SKM-1 treated with dmso at 0.1 percent for 144 hours (cell line): ENCODE measurements around the gene FAM171A1.

ENCODE experiments used
- DNase-seq: peaks from one replicate; lab custom pipeline; 2025; ENCODE audit not compliant: unreplicated experiment; lab: John Stamatoyannopoulos, UW

The FAM171A1 gene

DNA sequence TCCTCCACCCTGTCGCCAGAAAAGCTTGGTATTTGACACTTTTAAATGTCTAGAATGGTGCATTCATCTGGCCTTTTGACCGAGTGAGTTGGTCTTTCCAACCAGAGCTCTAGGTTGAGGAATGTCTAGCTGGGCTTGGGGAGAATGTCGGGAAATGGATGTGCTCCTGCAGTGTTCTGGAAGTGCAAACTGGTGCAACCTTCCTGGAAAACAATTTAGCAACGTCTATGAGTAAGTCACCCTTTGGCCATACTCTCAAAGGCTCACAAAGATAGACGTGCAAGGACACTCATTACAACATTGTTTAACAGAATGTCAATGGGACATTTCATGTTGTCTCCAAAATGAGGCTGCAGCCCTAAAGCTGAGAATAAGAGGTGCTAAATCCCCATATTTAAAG is 190.4 kb downstream of the FAM171A1 start:
- DNase-seq, result no peak

GRCh38 chr10:15176269-15176668 is 194.8 kb downstream of the FAM171A1 start:
- no peak for DNase-seq

- no peak for DNase-seq
These were observed 195.5 kb downstream of the FAM171A1 start for GRCh38 chr10:15175587-15175986.

- DNase-seq, result no peak
These were observed 198.7 kb downstream of the FAM171A1 start for GRCh38 chr10:15172306-15172840.

DNA sequence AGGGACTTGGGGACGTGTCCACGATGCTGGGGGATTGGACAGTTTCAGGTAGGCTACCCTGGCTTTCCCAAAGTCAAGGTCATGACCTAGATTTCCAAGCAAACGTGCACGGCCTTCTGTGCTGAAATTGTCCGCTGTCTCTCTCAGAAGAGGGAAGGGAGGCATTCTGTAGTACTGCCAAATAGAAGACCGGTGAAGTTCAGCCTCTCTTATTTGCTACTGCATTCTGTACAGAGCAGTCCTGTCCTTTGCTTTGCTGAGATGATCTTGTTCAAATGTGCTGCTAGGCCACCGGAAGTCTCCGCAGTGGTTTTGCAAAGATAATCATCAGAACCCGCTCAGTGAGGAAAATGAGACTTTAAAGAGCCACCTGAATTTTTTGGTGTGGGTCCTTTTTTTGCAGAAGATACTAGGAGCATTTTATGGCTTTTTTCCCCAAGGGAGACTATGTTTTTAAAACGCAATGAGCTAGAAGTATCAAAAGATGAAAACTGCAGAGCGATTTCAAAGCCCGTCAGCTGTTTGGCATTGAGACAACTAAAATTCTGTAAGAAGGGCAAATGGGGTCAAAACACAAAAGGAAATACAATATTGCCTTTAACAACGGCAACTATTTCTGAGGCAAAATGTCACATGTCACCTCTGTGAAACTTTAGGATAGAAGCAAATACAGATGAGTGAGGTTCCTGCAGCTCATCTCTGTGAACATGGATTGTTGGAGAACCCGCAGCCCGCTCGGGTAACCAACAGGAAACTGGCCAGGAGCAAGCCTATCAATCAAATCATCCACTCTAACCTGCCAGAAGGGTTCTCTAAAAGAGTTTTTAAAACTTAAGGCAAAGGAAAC is 201.3 kb downstream of the FAM171A1 start:
- DNase-seq, result no peak

- peak; percentile 33 for DNase-seq
These were observed 202.1 kb downstream of the FAM171A1 start for GRCh38 chr10:15168786-15169554.

DNA sequence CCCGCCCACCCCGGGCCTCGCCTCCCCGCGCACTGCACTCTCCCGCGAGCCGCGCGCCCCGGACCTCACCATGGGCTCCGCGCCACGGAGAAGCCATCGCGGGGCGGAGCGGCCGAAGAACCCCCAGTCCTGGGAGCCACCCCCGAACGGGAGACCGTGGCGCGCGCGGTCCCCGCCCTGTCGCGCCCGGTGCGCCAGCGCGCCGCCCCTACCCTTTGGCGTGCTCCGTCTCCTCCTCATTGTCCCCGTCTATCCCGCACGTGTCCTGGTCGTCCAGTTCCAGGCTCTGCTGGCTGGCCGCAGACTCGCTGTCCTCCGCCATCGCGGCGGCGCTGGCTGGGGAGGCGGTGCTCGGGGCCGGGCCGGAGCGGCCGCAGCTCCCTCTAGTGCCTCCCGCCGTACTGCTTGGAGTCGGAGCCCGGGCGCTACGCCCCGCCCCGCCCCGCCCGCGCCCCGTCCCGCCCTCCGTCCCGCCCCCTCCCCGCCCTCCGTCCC is 202.8 kb downstream of the FAM171A1 start, which contains the start of gene NMT2:
NMT2 (minus strand) TSS at position 403 of the 495 bp plus-strand sequence; CDS start at position 322, 81 bp downstream.
- peak; percentile 43 for DNase-seq

GRCh38 chr10:15167411-15168290 is 203.4 kb downstream of the FAM171A1 start:
- peak; percentile 1 for DNase-seq

- no peak for DNase-seq
These were observed 204.8 kb downstream of the FAM171A1 start for GRCh38 chr10:15166325-15166724.

DNA sequence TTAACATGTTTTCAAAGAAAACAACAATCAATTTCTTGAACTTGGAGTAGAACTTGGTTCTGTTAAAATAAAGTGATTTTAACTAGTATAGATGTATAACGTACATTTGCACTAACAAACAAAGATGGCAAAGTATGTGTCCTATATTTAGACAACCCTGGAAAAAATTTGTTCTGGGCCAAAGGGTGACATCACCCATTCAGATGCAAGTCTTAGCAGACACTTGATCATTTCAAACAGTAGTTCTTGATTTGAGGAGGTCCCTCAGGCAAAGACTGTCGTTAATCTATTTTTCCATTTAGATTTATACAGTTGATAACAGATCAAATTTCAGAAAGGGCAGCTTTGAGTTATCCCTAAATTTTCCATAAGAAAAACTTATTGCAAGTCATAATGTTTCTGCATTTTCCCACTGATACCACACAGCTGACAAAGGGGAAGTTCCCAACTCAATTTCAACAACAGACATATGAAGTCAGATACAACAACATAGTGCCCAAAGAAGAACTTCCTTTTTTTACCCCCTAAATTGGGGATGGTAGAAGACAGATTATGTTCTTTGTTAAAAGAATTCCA is 207.7 kb downstream of the FAM171A1 start:
- DNase-seq, result peak; percentile 21
